Anterior cingulate cortex (tissue), 58 donors: ENCODE results near the gene NPAS4.
"Not testable (repeated sequence)": the region's sequence is repeated elsewhere in the genome, so short reads cannot be mapped to it uniquely, and the experiment has no call there.

Experiments
- DNase-seq, 58 donors: peaks; one replicate each; lab custom pipeline; 2025; lab: John Stamatoyannopoulos, UW

The NPAS4 gene

DNA sequence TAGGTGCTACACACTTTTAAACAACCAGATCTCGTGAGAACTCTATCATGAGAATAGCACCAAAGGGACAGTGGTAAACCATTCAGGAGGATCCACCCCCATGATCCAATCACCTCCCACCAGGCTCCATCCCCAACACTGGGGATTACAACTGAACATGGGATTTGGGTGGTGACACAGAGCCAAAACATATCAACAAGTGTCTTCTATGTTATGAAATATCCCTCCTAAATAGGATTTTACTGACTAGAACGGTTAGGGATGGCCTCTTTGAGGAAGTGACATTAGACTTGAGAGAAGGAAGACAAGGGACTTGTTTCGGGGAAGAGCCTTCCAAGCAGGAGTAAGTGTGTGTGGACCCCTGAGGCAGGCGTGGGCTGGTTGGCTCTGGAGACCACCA, 29.7 kb downstream of the NPAS4 start:
- DNase-seq, result no peak

GRCh38 chr11:66451663-66452062, 30.8 kb downstream of the NPAS4 start:
- DNase-seq, result no peak

GRCh38 chr11:66454247-66454646, 33.4 kb downstream of the NPAS4 start:
- no peak for DNase-seq

GRCh38 chr11:66454828-66455227, 34.0 kb downstream of the NPAS4 start:
- DNase-seq, result no peak

DNA sequence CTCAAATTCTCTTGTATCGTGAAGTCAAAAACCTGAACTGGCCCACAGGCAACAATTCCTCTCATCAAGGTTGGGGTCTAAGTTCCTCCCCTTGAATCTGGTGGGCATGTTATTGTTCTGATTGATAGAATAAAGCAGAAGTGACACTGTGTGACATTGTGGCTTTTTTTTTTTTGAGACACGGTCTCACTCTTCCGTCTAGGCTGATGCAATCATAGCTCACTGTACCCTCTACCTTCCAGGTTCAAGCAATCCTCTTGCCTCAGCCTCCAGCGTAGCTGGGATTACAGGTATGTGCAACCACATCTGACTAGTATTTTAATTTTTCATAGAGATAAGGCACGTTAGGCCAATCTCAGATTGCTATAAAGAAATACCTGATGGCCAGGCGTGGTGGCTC, 37.0 kb downstream of the NPAS4 start:
- no peak for DNase-seq

- DNase-seq, result no peak
Observed at GRCh38 chr11:66459138-66459778, 38.4 kb downstream of the NPAS4 start.

GRCh38 chr11:66462010-66462409, 41.2 kb downstream of the NPAS4 start:
- no peak for DNase-seq

- DNase-seq, result no peak
Observed at GRCh38 chr11:66462911-66463310, 42.1 kb downstream of the NPAS4 start.

DNA sequence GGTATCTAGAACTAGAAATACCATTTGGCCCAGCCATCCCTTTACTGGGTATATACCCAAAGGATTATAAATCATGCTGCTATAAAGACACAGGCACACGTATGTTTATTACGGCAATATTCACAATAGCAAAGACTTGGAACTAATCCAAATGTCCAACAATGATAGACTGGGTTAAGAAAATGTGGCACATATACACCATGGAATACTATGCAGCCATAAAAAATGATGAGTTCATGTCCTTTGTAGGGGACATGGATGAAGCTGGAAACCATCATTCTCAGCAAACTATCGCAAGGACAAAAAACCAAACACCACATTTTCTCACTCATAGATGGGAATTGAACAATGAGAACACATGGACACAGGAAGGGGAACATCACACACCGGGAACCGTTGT, 43.3 kb downstream of the NPAS4 start:
- not testable (repeated sequence) for DNase-seq

GRCh38 chr11:66464916-66465315, 44.1 kb downstream of the NPAS4 start:
- DNase-seq, result no peak

DNA sequence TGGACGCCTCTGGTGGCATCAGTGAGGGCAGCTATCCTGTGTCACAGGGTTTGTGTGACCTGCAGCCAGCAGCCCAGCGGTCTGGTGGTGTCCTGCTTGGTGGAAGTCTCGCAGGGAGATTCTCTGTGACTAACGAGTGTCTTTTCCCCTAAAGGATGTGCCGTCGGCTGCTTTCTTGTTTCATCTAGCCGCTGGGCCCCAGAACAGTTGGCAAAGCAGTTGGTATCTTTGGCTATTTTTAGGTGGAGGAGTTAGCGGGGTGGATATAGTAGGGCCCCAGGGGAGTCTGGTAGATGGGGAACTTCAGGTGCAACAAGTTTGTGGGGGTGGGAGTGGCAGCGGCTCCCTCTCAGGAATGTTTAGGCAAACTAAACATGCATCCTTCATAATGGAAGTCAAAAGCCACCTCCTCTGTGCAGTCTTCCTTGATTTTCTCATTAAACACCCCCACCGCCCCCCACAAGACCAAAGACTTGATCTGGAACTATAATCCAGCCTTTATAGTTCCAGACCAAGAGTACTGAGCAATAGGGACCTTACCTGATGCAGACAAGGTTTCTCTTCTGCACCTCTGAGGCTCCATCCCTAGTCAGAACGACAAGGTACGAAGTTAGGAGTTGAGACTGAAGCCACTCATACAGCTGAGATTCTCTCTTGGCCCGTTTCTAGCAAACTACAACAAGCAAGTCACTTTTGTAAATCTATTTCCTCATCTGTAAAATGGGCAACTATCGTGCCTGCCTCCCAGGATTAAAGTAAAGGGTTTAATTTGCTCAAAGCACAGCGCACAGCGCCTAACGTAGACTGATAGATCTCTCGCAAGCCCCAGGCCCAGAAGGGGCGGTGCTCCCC, 44.8 kb downstream of the NPAS4 start:
- DNase-seq, result no peak

- peak; percentile 31 to 96 (median 88) for DNase-seq
Observed at GRCh38 chr11:66466225-66467033, 45.6 kb downstream of the NPAS4 start, which contains the start of gene PELI3. TSS of gene PELI3 (plus strand) at chr11:66466905. CDS start at chr11:66468129, 1,224 bp downstream.

GRCh38 chr11:66467034-66467659, 46.3 kb downstream of the NPAS4 start:
- DNase-seq, result peak in 9 of 58 donors; percentile 15 to 64 (median 41)

- DNase-seq, result peak in 3 of 58 donors; percentile 7 to 35 (median 13)
Observed at GRCh38 chr11:66467756-66468155, 46.9 kb downstream of the NPAS4 start.

DNA sequence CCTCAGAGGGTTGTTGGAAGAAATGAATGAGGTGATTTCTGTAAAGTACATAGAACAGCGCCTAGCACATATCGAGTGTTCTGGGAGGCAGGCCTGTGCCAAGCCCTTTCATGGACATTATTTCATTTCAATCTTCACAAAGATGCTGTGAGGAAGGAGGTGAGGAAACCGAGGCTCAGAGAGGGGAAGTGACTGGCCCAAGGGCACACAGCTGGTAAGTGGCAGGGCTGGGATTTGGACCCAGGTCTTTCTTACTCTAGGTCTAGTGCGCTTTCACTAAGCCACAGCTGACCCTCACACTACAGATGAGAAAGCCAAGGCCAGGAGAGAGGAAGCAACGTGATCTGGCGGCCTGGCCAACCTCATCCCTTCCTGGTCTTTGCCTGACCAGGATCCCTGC, 47.9 kb downstream of the NPAS4 start:
- DNase-seq, result no peak

- DNase-seq, result no peak
Observed at GRCh38 chr11:66469441-66469840, 48.6 kb downstream of the NPAS4 start.

GRCh38 chr11:66470015-66470414, 49.2 kb downstream of the NPAS4 start:
- DNase-seq, result no peak

- DNase-seq, result no peak
Observed at GRCh38 chr11:66471142-66471541, 50.3 kb downstream of the NPAS4 start.

DNA sequence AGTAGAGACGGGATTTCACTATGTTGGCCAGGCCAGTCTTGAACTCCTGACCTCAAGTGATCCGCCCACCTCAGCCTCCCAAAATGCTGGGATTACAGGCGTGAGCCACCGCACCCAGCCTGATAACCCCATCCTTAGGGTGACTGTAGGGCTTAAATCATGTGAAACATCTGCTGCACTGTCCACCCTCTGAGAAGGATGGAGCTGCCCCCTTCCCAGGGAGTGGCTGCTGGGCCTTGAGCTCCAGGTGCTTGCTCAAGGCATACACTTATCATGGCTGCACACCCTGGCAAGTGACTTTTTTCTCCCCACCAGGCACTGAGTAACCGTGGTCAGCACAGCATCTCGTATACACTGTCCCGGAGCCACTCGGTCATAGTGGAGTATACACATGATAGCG, 51.2 kb downstream of the NPAS4 start:
- no peak for DNase-seq

DNA sequence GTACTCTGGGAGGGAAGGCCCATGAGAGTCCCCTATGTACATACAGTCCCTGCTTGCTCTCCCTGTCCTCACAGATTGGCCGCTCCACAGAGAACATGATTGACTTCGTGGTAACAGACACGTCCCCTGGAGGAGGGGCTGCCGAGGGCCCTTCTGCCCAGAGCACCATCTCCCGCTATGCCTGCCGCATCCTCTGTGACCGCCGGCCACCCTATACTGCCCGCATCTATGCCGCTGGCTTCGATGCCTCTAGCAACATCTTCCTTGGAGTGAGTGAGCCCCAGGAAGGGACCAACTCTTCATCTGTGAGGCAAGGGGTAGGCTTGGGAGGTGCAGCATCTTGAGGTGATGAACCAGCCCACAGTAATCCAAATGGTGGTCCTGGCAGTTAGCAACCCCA, 52.3 kb downstream of the NPAS4 start:
- DNase-seq, result no peak
